ENCODE data around the gene CCNI2.

DNA sequence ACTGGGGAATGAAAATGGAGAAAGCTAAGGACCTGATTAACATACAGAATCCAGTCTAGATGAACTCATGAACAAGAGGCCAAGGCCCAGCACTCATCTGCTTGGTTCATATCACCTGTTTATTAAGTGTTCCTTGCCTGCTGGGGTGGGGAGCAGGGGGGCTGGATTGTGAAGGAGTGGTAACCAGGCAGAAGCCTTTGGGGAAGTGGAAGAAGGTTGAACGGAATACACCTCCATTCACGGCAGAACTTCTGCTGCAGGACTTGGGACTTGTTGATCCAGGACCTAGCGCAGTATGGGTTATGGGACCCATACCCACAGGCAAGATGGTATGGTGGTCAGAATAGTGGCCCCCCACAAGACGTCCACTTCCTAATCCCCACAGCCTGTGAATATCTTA, 38.6 kb downstream of the CCNI2 start:
- TF ChIP-seq CTCF (IDR thresholded peaks at IDR 0.05) (no peak), POLR2A (IDR thresholded peaks at IDR 0.05) (no peak)
